Adipocyte (in vitro differentiated cells): ENCODE measurements around the gene SHB.

ENCODE experiments used
- DNase-seq: peaks from one replicate; pipeline ENCODE4 v3.0.0-alpha.2; 2015; ENCODE audit warnings: low read depth
- H3K27me3 ChIP-seq: replicated peaks from 2 replicates; pipeline ENCODE4 v1.7.0; 2013; ENCODE audit warnings: mild to moderate bottlenecking, low read length, moderate library complexity; ENCODE audit not compliant: control insufficient read depth, insufficient read depth
- H3K36me3 ChIP-seq: 2 replicates; pipeline ENCODE4 v1.7.0; 2013; ENCODE audit warnings: low read length, mild to moderate bottlenecking, moderate library complexity; ENCODE audit not compliant: control insufficient read depth, insufficient read depth, severe bottlenecking
- H3K4me1 ChIP-seq: 2 replicates; pipeline ENCODE4 v1.7.0; 2013; ENCODE audit warnings: mild to moderate bottlenecking, low read length, moderate library complexity; ENCODE audit not compliant: control insufficient read depth, insufficient read depth
- H3K4me3 ChIP-seq: 2 replicates; pipeline ENCODE4 v1.7.0; 2013; ENCODE audit warnings: mild to moderate bottlenecking, low read length, moderate library complexity
- H3K9ac ChIP-seq: 2 replicates; pipeline ENCODE4 v1.7.0; 2013; ENCODE audit warnings: mild to moderate bottlenecking, low read length, moderate library complexity
- H3K9me3 ChIP-seq: 2 replicates; pipeline ENCODE4 v1.7.0; 2013; ENCODE audit warnings: mild to moderate bottlenecking, low read length, moderate library complexity; ENCODE audit not compliant: control insufficient read depth

Gene SHB

DNA sequence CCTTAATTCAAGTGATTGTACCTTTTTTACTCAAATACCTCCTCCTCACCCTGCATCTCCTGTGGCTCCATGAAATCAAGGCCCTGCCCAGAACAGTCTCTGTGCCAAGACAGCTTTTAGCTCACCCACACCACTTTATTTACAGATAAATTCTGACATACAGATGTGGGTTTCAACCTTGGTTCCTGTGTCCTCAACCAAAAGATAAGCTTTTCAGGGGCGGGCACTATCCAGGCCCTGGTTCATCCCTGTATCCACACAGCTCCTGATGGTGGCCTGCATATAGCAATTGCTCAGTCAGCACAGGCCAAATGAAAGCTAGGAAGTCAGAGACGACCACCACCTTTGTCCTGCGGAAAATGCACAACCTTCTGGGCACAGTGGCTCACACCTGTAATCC, 8.3 kb downstream of the SHB start:
- DNase-seq: no peak
- Histone ChIP-seq H3K36me3 (no peaks in the 10 kb centered on the region), H3K4me3 (no peak overlapping the region), H3K9ac (no peak overlapping the region), H3K9me3 (no peaks in the 10 kb centered on the region), H3K4me1 (peaks cover 30% of the 10 kb centered on the region), H3K27me3 (no peaks in the 10 kb centered on the region)

DNA sequence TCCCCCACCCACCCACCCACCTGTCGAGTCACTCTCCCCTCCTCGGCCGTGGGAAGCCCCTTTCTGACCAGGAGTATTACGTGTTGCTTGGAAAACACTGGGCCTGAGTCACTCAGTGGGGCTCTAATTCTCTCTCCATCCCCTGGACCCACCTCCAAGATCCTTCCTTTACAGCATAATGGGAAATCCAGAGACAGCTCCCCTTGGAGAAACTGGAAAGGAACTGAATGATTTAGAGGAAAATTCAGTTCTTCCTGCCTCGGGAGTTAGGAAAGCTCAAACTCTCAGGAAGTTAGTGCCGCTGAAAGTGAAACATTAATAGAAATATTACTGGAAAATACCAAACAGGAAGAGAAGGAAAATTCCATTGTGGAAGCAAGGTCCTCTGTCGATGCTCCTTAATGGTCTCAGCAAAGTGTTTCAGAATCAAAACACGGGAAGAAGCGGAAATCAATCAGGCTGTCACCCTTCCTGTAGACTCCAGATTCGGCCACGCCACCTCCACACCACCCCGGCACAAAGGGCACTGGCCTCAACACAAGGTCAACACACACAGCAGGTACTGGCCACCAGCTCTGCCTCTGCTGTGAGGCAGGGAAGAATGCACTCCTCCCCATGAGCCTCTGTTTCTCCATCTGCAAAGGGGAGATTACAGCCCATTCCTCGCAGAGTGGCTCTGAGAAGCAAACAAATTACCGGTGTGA, 9.6 kb downstream of the SHB start:
- DNase-seq: no peak
- no peaks in the 10 kb centered on the region for H3K36me3 ChIP-seq
- no peaks in the 10 kb centered on the region for H3K27me3 ChIP-seq
- H3K9me3 ChIP-seq: no peaks in the 10 kb centered on the region
- H3K4me1 ChIP-seq: peaks cover 26% of the 10 kb centered on the region
- H3K4me3 ChIP-seq: no peak overlapping the region
- no peak overlapping the region for H3K9ac ChIP-seq

DNA sequence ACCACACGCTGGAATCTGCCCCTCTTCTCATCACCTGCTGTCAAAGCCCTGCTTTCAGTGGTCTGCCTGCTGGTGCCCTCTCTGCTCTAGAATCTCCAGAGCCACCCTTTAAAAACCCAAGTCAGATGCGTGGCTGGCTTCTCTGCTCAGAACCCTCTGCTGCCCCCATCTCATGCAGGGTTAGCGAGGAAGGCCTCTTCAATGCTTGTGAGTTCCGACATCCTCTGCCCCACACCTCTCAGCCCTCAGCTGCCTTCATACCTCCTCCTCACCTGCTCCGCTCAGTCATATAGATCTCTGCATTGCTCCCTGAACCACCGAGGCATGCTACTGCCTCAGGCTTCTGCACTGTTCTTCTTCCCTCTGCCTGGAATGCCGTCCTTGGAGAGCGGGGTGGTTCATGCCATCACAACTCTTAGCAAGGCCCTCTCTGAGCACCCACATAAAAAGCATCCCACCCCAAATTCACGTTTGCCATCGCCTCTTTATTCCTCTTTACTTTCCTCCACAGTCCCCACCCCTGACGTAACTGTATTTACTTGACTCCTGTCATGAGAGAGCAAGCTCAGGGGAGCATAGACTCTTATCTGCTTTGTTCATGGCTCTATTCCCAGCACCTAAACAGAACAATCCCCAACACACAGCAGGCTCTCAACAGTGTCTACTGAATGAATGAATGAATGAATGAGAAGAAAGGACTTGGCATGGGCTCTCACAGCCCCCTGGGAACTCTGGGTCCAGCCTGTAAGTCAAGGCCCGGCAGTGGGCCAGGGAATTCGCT, 10.4 kb downstream of the SHB start:
- Histone ChIP-seq H3K36me3 (no peaks in the 10 kb centered on the region), H3K4me1 (peaks cover 26% of the 10 kb centered on the region)

DNA sequence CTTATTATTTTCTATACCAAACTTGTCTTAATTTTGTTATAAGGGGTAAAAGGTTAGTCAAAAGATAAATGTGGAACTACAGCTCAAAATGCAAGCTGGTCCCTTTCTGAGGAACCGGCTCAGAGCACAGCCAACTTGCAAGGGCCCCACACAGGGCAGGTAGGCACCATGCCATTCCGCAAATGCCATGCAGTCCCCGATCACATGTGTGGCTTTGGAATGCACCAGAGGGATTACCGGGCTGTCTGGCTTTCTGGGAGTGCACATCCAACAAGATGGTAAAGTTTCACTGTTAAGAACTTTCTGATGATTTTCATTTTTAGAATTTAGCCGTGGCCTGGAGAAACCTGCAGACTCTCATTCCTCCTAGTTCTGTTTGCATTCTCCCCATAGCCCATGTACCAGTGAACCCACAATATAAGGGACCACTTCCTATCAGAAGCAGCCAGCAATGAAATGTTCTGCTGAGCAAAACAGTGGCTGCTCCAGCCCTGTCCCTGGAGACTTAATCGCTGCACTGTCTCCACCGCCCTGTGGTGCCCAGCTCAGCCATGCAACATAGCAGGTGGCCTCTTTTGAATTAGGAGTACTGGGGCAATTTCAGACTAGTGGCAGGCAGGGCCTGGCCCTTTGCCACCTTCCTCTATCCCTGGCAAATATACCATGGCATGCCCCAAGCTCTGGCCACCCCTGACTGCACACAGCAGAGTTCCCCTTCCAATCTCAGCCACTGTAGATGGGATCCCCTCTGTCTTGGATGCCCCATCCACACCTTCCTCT, 11.4 kb downstream of the SHB start:
- Histone ChIP-seq H3K9ac (no peak overlapping the region), H3K4me1 (peaks cover 16% of the 10 kb centered on the region), H3K9me3 (no peaks in the 10 kb centered on the region), H3K27me3 (no peaks in the 10 kb centered on the region), H3K36me3 (no peaks in the 10 kb centered on the region), H3K4me3 (no peak overlapping the region)
- no peak for DNase-seq

More for the DNA sequence above, 10.4 kb downstream of the SHB start:
- Histone ChIP-seq H3K9me3 (no peaks in the 10 kb centered on the region), H3K27me3 (no peaks in the 10 kb centered on the region), H3K9ac (no peak overlapping the region), H3K4me3 (no peak overlapping the region)
- no peak for DNase-seq

DNA sequence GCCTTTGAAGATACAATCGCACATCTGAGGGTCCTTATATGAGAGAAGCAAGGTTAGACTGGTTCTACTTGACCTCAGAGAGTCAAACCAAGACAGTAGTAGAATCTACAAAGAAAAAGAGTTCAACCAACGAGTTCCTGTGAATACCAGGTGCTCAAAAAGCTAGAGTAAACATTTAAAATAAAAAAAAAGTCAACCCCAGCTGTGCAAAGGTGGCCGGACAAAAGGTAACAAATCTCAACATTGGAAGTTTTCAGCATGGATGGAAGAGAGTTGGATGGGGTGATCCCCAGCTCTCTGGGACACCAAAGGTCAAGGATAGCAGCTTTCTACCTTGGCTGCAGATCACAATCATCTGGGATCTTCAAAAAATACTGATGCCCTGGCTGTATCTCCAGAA, 14.4 kb downstream of the SHB start:
- Histone ChIP-seq H3K27me3 (no peaks in the 10 kb centered on the region), H3K4me3 (no peak overlapping the region), H3K4me1 (peaks cover 6% of the 10 kb centered on the region), H3K9ac (no peak overlapping the region), H3K9me3 (no peaks in the 10 kb centered on the region), H3K36me3 (no peaks in the 10 kb centered on the region)
- DNase-seq: no peak

DNA sequence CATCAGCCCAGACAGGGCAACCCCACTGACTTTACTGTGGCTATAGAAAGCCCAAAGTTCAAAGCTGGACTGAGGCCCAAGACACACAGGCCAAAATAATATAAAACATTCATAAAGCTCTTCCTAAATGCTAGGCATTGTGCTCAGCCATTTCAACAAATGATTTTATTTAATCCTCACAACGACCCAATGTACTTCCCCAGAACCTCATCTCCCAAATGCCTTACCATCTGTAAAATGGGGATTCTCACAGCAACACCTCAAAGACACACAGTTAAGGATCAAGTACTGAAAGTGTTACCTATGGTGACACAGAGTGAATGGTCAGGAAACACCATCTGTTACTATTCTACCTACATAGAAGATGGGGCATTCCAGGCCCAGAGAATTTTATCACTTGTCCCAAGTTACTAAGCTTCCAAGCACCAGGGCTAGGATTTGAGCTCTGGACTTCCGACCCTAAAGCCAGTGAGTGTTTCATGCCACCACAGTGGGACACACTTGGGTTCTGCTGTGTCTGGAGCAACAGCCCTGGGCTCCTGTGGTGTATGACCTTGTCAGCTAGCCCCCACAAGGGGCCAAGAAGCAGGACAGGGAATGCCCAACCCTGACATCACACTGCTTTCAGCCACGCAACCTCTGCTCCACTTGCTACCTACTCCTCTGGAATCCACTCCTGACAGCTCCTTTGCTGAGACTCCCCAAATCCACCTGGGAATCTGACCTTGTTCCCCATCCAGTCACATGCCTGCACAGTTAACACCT, 15.1 kb downstream of the SHB start:
- no peaks in the 10 kb centered on the region for H3K9me3 ChIP-seq
- H3K36me3 ChIP-seq: no peaks in the 10 kb centered on the region
- no peaks in the 10 kb centered on the region for H3K27me3 ChIP-seq
- peaks cover 7% of the 10 kb centered on the region for H3K4me1 ChIP-seq
- H3K9ac ChIP-seq: no peak overlapping the region
- no peak for DNase-seq
- no peak overlapping the region for H3K4me3 ChIP-seq

DNA sequence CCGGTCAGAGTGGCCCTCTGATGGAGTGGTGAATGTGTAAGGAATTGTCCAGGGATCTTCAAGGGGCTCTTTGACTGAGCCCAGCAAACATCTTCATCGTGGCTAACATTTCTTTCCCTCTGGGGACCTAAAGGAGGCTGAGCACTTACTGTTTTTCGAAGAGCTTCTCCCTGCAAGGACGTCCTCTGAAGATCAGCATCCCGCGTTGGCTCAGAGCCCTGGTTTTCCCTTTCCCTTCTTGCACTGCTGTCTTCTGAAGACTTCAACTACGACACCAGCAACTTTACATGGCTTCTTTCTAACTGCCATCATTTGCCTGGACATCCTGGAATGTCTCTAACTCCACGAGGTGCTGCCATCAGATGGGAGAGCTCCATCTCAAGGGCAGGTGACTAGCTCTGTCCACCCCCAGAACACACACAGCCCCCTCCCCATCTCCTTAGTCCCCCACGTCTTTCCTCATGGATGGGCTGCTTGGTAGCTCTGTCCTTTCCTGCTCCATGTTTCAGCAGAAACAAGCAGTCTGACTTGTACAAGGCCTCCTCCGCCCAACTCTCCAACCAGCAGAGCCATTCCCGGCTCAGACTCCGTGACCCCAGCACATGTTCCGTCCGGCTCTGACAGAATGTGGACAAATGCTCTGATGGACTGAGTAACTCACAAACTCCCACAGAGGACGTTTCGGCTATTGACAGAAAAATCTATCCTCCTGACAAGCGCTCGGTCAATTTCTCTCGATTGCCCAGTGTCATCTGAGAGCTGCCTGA, 17.1 kb downstream of the SHB start:
- Histone ChIP-seq H3K9ac (no peak overlapping the region), H3K9me3 (no peaks in the 10 kb centered on the region), H3K4me3 (no peak overlapping the region), H3K4me1 (peaks cover 20% of the 10 kb centered on the region), H3K36me3 (no peaks in the 10 kb centered on the region), H3K27me3 (no peaks in the 10 kb centered on the region)
- no peak for DNase-seq

DNA sequence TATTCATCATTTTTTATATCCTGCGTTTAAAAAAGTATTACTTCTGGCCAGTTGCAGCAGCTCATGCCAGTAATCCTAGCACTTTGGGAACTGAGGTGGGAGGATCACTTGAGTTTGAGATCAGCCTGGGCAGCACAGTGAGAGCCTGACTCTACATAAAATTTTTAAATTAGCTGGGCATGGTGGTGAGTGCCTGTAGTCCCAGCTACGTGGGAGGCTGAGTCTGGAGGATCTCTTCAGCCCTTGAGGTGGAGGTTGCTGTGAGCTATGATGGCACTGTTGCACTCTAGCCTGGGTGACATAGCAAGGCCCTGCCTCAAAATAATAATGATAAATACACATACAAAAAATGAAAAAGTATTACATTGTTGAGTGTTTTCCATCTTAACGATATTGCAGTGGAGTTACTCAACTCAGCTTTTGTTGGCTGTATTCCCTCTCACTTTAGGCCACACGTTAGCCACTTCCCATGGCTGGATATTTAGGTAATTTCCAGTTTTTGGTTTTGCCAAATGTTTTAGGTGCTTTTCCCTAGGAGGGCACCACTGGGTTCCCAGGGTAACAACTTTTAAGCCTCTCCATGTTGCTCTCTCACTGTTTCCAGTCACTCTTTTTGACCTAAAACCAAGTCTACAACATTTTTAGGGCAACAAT, 20.6 kb downstream of the SHB start:
- no peaks in the 10 kb centered on the region for H3K27me3 ChIP-seq
- no peak overlapping the region for H3K4me3 ChIP-seq
- H3K9me3 ChIP-seq: no peaks in the 10 kb centered on the region
- peak; percentile 66 for DNase-seq
- no peaks in the 10 kb centered on the region for H3K36me3 ChIP-seq
- peaks cover 28% of the 10 kb centered on the region for H3K4me1 ChIP-seq
- H3K9ac ChIP-seq: no peak overlapping the region

DNA sequence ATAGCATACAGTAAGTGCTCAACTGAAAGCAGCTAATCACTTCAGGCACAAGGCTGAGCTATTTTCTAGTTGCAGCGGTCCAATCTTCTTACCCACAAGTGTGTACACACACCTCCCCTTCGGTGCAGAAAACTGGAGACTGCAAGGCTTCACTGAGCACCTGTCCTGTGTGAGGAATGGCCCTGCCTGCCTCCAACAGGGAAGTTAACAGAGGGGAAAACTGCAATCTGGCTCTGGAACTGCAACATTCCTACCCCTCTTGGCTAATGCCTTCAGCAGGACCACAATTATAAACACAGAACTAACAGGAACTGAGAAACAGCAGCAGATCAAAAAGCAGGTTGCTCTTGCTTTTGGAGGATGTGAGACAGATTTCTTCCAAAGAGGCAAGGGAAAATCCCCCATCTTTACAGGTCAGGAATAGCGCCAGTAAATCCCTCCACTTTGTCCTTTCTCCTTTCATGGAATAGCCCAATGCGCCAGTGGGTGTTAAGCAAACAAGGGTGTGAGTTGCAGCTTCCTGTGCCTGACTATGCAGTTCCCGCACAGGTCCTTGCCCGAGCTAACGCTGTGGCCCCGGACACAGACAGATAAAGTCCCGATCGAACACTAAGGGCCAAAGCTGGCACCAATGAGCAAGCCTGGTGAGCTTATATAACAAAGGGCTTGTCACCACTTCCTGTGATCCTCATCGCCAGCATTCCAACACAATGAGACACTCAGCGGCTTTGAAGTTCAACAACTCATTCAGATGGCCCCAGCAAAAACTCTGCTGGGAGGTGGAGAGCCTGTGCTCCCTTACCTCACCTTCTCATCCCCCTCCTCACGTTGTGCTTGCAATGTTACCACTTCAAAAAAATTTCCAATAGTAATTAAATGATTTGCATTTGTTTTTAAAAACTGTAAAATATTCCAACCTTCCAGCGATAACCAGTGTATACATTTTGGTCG, 21.5 kb downstream of the SHB start:
- Histone ChIP-seq H3K4me1 (peaks cover 28% of the 10 kb centered on the region), H3K9me3 (no peaks in the 10 kb centered on the region), H3K9ac (no peak overlapping the region), H3K27me3 (no peaks in the 10 kb centered on the region), H3K36me3 (no peaks in the 10 kb centered on the region), H3K4me3 (no peak overlapping the region)
- peak; percentile 83 for DNase-seq
